Measurements from ENCODE around the gene E2F2. TPM values are rescaled to one million over a fixed set of nuclear protein-coding genes. Genes with fewer than 3 reads are reported as not detected.
"Not testable (repeated sequence)": the region's sequence is repeated elsewhere in the genome, so short reads cannot be mapped to it uniquely, and the experiment has no call there.

Gene E2F2
- total and polyA plus RNA-seq, 10 donors = 0.89 to 18.9 (median 4.9) TPM

GRCh38 chr1:23502951-23503350, 28.1 kb downstream of the E2F2 start:
- WGBS, 5 donors = 72 to 92% (median 85%) methylated on average over 1 to 6 of the region's 6 CpGs

GRCh38 chr1:23500466-23500865, 30.6 kb downstream of the E2F2 start:
- Histone ChIP-seq H3K27ac (no peak overlapping the region), H3K9me3 (no peaks in the 10 kb centered on the region), H3K4me1 (peaks cover 0 to 15% (median 9%) of the 10 kb centered on the region in 6 donors), H3K27me3 (replicated peaks in 1 of 7) (no peaks in the 10 kb centered on the region), H3K36me3 (no peaks in the 10 kb centered on the region), H3K4me3 (no peak overlapping the region)
- TF ChIP-seq POLR2AphosphoS5 (IDR thresholded peaks at IDR 0.05) = no peak
- TF ChIP-seq CTCF (IDR thresholded peaks at IDR 0.05 in 8 of 11, conservative IDR thresholded peaks at IDR 0.05 in 3 of 11) = no peak
- no peak for TF ChIP-seq POLR2A (IDR thresholded peaks at IDR 0.05)
- intact Hi-C loops (cut with DNase I; ENCODE audit: low total_unique reads) = no loop called here
- WGBS, 5 donors = 30 to 55% (median 43%) methylated on average over 2 of the region's 2 CpGs
- DNase-seq = no peak

More at GRCh38 chr1:23502951-23503350, 28.1 kb downstream of the E2F2 start:
- TF ChIP-seq CTCF (IDR thresholded peaks at IDR 0.05 in 8 of 11, conservative IDR thresholded peaks at IDR 0.05 in 3 of 11) (no peak), POLR2A (IDR thresholded peaks at IDR 0.05) (no peak), POLR2AphosphoS5 (IDR thresholded peaks at IDR 0.05) (no peak)
- DNase-seq = no peak
- H3K27me3 ChIP-seq (replicated peaks in 1 of 7) = no peaks in the 10 kb centered on the region
- peaks cover 0 to 18% (median 0%) of the 10 kb centered on the region in 6 donors for H3K36me3 ChIP-seq
- H3K27ac ChIP-seq = no peak overlapping the region
- intact Hi-C loops (cut with DNase I; ENCODE audit: low total_unique reads) = no loop called here
- H3K9me3 ChIP-seq = no peaks in the 10 kb centered on the region
- no peak overlapping the region for H3K4me3 ChIP-seq
- peaks cover 0 to 4% (median 0%) of the 10 kb centered on the region in 6 donors for H3K4me1 ChIP-seq

- 75 to 93% (median 82%) methylated on average over 3 of the region's 3 CpGs for WGBS, 5 donors
- intact Hi-C loops (cut with DNase I; ENCODE audit: low total_unique reads) = loop anchor here (5.0 kb wide), 1 partner anchor 39 kb away; no protein-coding TSS in a partner anchor
- H3K4me3 ChIP-seq = no peak overlapping the region
- H3K27me3 ChIP-seq (replicated peaks in 1 of 7) = no peaks in the 10 kb centered on the region
- no peaks in the 10 kb centered on the region for H3K36me3 ChIP-seq
- TF ChIP-seq CTCF (IDR thresholded peaks at IDR 0.05 in 8 of 11, conservative IDR thresholded peaks at IDR 0.05 in 3 of 11) (no peak), POLR2AphosphoS5 (IDR thresholded peaks at IDR 0.05) (no peak), POLR2A (IDR thresholded peaks at IDR 0.05) (no peak)
- H3K9me3 ChIP-seq = no peaks in the 10 kb centered on the region
- H3K4me1 ChIP-seq = peaks cover 0 to 11% (median 9%) of the 10 kb centered on the region in 6 donors
- no peak for DNase-seq
- H3K27ac ChIP-seq = peak overlapping the region in 2 of 8 donors; percentile 37 to 57
Measured at GRCh38 chr1:23497777-23498439, 33.1 kb downstream of the E2F2 start.

- no peak for DNase-seq
- WGBS, 5 donors = 72 to 79% (median 76%) methylated on average over 7 of the region's 7 CpGs
- Histone ChIP-seq H3K4me3 (no peak overlapping the region), H3K4me1 (peaks cover 0 to 11% (median 9%) of the 10 kb centered on the region in 6 donors), H3K36me3 (no peaks in the 10 kb centered on the region), H3K27me3 (replicated peaks in 1 of 7) (no peaks in the 10 kb centered on the region), H3K27ac (no peak overlapping the region), H3K9me3 (no peaks in the 10 kb centered on the region)
- intact Hi-C loops (cut with DNase I; ENCODE audit: low total_unique reads) = loop anchor here (5.0 kb wide), 1 partner anchor 41 kb away; no protein-coding TSS in a partner anchor
- TF ChIP-seq CTCF (IDR thresholded peaks at IDR 0.05 in 8 of 11, conservative IDR thresholded peaks at IDR 0.05 in 3 of 11) = no peak
- no peak for TF ChIP-seq POLR2A (IDR thresholded peaks at IDR 0.05)
- no peak for TF ChIP-seq POLR2AphosphoS5 (IDR thresholded peaks at IDR 0.05)
Measured at GRCh38 chr1:23496490-23497181, 34.4 kb downstream of the E2F2 start.

GRCh38 chr1:23494836-23495235, 36.2 kb downstream of the E2F2 start:
- 78 to 90% (median 80%) methylated on average over 6 of the region's 6 CpGs for WGBS, 5 donors

GRCh38 chr1:23492776-23493175, 38.3 kb downstream of the E2F2 start:
- DNase-seq; H3K27ac ChIP-seq; H3K9me3 ChIP-seq; H3K4me3 ChIP-seq; H3K36me3 ChIP-seq; intact Hi-C loops (cut with DNase I; ENCODE audit: low total_unique reads); H3K4me1 ChIP-seq: not testable (repeated sequence)
- 87 to 93% (median 92%) methylated on average over 6 of the region's 6 CpGs for WGBS, 5 donors
- H3K27me3 ChIP-seq (replicated peaks in 1 of 7) = peaks cover 0 to 15% (median 0%) of the 10 kb centered on the region in 7 donors

More at GRCh38 chr1:23494836-23495235, 36.2 kb downstream of the E2F2 start:
- peaks cover 0 to 11% (median 9%) of the 10 kb centered on the region in 6 donors for H3K4me1 ChIP-seq
- H3K9me3 ChIP-seq, H3K36me3 ChIP-seq, DNase-seq, H3K4me3 ChIP-seq, H3K27ac ChIP-seq: not testable (repeated sequence)
- H3K27me3 ChIP-seq (replicated peaks in 1 of 7) = peaks cover 0 to 12% (median 0%) of the 10 kb centered on the region in 7 donors
- intact Hi-C loops (cut with DNase I; ENCODE audit: low total_unique reads) = loop anchor here (5.0 kb wide), 1 partner anchor 42 kb away; no protein-coding TSS in a partner anchor

All from spleen (tissue), 11 donors.